GM06990 (cell line): ENCODE results near the gene GJC1.
A peak's percentile ranks its signal among the peaks of the same experiment; 100 is the strongest.

Experiments
- DNase-seq: peaks from one replicate; pipeline ENCODE4 v3.0.0-alpha.2; 2011; ENCODE audit not compliant: insufficient read length; ENCODE audit errors: extremely low read depth
- H3K27me3 ChIP-seq: replicated peaks from 2 replicates; pipeline ENCODE4 v1.6.0; 2011; ENCODE audit warnings: low read length; ENCODE audit not compliant: control insufficient read depth, insufficient read depth
- H3K36me3 ChIP-seq: 2 replicates; pipeline ENCODE4 v1.5.1; 2011; ENCODE audit warnings: low read length; ENCODE audit not compliant: control insufficient read depth, insufficient read depth
- H3K4me3 ChIP-seq: replicated peaks from 2 replicates; pipeline ENCODE4 v1.5.1; 2011; ENCODE audit warnings: low read depth, mild to moderate bottlenecking, control low read depth, low read length
- TF ChIP-seq, protein P1 (sequence below): IDR thresholded peaks from 2 replicates; pipeline ENCODE4 v1.5.1; 2011; ENCODE audit warnings: low read length, control low read depth, mild to moderate bottlenecking, inconsistent platforms; ENCODE audit not compliant: insufficient read depth, poor library complexity, severe bottlenecking

Gene GJC1

GRCh38 chr17:44777394-44778348 lies 52.4 kb downstream of the GJC1 start:
- H3K4me3 ChIP-seq = no peak overlapping the region
- H3K27me3 ChIP-seq = no peaks in the 10 kb centered on the region; the same call in 1 of the 2 replicates
- TF ChIP-seq, protein P1, sequence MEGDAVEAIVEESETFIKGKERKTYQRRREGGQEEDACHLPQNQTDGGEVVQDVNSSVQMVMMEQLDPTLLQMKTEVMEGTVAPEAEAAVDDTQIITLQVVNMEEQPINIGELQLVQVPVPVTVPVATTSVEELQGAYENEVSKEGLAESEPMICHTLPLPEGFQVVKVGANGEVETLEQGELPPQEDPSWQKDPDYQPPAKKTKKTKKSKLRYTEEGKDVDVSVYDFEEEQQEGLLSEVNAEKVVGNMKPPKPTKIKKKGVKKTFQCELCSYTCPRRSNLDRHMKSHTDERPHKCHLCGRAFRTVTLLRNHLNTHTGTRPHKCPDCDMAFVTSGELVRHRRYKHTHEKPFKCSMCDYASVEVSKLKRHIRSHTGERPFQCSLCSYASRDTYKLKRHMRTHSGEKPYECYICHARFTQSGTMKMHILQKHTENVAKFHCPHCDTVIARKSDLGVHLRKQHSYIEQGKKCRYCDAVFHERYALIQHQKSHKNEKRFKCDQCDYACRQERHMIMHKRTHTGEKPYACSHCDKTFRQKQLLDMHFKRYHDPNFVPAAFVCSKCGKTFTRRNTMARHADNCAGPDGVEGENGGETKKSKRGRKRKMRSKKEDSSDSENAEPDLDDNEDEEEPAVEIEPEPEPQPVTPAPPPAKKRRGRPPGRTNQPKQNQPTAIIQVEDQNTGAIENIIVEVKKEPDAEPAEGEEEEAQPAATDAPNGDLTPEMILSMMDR = no peak
- H3K36me3 ChIP-seq = no peaks in the 10 kb centered on the region
- DNase-seq = no peak

- DNase-seq = no peak
- H3K27me3 ChIP-seq = no peaks in the 10 kb centered on the region; the same call in 1 of the 2 replicates
- no peak overlapping the region for H3K4me3 ChIP-seq
- no peaks in the 10 kb centered on the region for H3K36me3 ChIP-seq
- TF ChIP-seq, protein P1 = no peak
Observed at GRCh38 chr17:44776628-44777393, 53.3 kb downstream of the GJC1 start.

DNA sequence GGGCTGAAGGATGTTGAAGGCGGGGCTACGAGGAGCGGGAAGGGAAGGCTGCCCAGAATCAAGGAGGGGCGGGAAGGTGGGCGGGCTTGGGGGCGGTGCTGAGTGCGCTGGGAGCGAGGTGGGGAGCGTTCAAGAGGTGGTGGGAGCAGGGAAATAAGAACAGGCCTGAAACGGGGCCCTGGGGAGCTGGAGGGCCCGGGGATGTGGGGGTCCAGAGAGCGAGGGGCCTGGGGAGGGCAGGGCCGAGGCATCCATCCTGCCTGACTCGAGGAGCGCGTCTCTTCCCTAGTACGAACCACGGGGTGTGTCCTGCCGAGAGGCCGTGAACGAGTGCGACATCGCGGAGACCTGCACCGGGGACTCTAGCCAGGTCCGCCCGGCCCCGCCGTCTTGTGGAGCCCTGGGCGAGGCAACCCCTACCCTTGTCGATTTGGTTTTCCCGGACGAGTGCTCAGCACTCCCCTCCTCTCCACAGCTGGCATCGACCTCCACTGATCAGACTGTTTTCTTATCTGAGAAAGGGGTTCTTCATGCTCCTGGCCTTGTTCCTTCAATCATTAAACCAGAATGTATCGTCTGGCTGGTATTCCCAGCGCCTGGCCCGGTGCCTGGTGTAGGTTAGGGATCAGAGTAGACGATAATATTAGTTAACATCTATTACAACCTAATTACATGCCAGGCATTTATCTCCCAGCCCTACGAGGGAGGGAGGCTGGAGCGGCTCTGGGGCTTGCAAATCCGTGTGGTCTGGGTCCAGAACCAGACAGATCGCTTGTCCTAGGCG lies 54.1 kb downstream of the GJC1 start:
- H3K36me3 ChIP-seq = no peaks in the 10 kb centered on the region
- no peak for DNase-seq
- TF ChIP-seq, protein P1 = no peak
- H3K27me3 ChIP-seq = peaks cover 2% of the 10 kb centered on the region; the same call in 1 of the 2 replicates
- peak overlapping the region; percentile 72 for H3K4me3 ChIP-seq

DNA sequence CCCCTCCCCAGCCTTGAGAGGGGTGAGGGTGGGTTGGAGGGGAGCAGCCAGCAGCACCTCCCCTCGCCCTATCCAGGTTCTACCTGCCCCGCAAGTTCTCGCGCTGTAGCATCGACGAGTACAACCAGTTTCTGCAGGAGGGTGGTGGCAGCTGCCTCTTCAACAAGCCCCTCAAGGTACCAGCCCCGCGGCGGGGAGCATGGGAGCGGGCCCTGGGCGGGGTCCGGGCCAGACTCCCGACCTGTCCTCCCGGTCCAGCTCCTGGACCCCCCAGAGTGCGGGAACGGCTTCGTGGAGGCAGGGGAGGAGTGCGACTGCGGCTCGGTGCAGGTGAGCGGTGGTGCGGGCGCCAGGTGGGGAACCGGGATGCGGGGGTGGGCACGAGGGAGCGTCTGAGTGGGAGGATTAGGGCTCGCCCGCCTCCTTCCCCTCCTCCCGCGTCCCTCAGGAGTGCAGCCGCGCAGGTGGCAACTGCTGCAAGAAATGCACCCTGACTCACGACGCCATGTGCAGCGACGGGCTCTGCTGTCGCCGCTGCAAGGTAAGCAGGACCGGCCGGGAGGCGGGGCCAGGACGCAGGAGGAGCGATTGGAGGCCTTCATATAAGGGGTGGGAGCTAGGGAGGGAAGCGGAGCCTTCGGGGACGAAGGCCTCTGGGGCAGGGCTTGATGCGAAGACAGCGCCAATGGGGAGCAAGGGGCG lies 54.8 kb downstream of the GJC1 start:
- DNase-seq = peak; percentile 95
- H3K27me3 ChIP-seq = peaks cover 2% of the 10 kb centered on the region; the same call in 1 of the 2 replicates

More for the DNA sequence above, 54.8 kb downstream of the GJC1 start:
- TF ChIP-seq, protein P1 = no peak
- Histone ChIP-seq H3K36me3 (no peaks in the 10 kb centered on the region), H3K4me3 (peak overlapping the region; percentile 72)
